ENCODE results near the gene MLLT3.

DNA sequence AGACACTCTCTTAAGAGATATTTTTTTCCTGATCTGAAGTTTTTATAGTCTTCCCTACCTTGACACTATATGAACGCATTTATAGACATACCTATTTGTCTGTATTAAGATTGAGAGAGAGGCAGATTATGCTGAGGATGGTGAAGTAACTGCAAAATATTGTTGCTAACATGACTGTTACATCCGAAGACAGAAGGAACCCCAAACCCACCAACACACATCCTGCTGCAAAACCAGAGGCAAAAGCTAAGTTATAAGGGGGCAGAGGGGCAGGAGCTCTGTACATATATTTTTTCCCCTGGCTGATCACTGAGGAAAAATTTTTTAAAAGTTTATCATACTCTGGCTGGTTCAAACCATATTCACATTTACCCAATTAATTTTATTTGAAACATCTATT is 279.0 kb downstream of the MLLT3 start:
- no peak for TF ChIP-seq FLYWCH1 (CRISPR knock-in tag; IDR thresholded peaks at IDR 0.05)
- no peak for TF ChIP-seq MYNN (CRISPR knock-in tag; IDR thresholded peaks at IDR 0.05; ENCODE audit: low read depth)
- no peak for TF ChIP-seq EP300 (IDR thresholded peaks at IDR 0.05; ENCODE audit: low read depth in 2 of 2, low read length in 2 of 2)
- TF ChIP-seq EP300 (CRISPR knock-in tag; IDR thresholded peaks at IDR 0.05; ENCODE audit: borderline replicate concordance), result no peak
- TF ChIP-seq FOXO4 (CRISPR knock-in tag; conservative IDR thresholded peaks at IDR 0.05), result no peak

All from HepG2 (cell line).